ENCODE data around the gene SLC26A6.

SLC26A6 gene

DNA sequence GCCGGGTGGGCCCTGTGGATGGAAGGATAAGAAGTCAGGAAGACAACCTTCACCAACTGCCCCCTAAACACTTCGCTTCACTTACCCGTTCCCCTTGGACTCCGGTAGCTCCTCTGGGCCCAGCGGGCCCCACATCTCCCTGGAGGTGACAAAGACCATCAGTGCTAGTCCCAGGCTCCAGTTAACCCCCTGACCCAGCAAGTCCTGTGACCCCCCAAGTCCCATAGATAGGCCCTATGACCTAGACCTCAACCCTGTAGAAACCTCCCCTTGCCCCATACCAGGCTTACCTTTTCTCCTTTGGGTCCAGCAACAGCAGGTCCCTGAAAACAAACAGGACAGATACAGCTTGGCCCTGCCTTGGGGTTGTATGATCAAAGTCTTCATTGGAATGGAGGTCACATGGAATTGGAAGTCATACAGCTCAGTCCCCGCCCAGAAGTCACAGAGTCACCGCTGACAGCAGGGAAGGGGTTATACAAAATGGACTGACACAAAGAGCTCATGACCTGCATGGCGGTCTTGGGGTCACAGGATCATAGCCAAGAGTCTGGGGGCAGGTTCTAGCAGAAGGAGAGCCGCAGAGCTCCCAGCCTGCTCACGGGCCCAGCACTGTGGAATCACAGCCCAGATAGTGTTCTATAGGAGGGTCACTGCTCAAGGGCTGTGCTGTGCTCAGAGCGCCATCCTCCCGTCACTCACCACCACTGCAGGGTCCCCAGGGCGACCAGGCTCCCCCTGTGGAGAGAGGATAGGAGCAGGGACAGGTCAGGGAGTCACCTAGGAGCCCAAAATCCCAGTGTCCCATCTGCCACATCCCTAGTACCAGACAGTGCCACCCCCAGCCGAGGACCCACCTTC is 53.4 kb downstream of the SLC26A6 start:
- Histone ChIP-seq H3K4me3 (no peak overlapping the region), H3K9me3 (no peaks in the 10 kb centered on the region), H3K36me3 (no peaks in the 10 kb centered on the region), H3K4me1 (no peaks in the 10 kb centered on the region), H4K20me1 (no peaks in the 10 kb centered on the region), H3K4me2 (no peak overlapping the region), H3K27ac (no peak overlapping the region), H3K27me3 (no peaks in the 10 kb centered on the region), H3K9ac (no peak overlapping the region)
- TF ChIP-seq Cebpa-rat (IDR thresholded peaks at IDR 0.05) = no peak

GRCh38 chr3:48576647-48577046 is 58.6 kb downstream of the SLC26A6 start:
- no peak overlapping the region for H3K27ac ChIP-seq
- no peaks in the 10 kb centered on the region; the same call in 1 of the 2 replicates for H3K4me1 ChIP-seq
- H3K9ac ChIP-seq = no peak overlapping the region
- no peaks in the 10 kb centered on the region for H3K9me3 ChIP-seq
- no peak overlapping the region for H3K4me2 ChIP-seq
- TF ChIP-seq Cebpa-rat (IDR thresholded peaks at IDR 0.05) = no peak
- no peaks in the 10 kb centered on the region for H3K27me3 ChIP-seq
- H3K36me3 ChIP-seq = no peaks in the 10 kb centered on the region
- H4K20me1 ChIP-seq = no peaks in the 10 kb centered on the region
- H3K4me3 ChIP-seq = no peak overlapping the region
